HG03378 (cell line): ENCODE data around the gene ZFHX2.
"Not testable (repeated sequence)": the region's sequence is repeated elsewhere in the genome, so short reads cannot be mapped to it uniquely, and the experiment has no call there.

Source experiments
- ATAC-seq: cut with Tn5 transposase; IDR thresholded peaks from one replicate; pipeline ENCODE4 v1.9.1; 2021; ENCODE audit warnings: mild to moderate bottlenecking, moderate library complexity; ENCODE audit not compliant: unreplicated experiment

Gene ZFHX2

DNA sequence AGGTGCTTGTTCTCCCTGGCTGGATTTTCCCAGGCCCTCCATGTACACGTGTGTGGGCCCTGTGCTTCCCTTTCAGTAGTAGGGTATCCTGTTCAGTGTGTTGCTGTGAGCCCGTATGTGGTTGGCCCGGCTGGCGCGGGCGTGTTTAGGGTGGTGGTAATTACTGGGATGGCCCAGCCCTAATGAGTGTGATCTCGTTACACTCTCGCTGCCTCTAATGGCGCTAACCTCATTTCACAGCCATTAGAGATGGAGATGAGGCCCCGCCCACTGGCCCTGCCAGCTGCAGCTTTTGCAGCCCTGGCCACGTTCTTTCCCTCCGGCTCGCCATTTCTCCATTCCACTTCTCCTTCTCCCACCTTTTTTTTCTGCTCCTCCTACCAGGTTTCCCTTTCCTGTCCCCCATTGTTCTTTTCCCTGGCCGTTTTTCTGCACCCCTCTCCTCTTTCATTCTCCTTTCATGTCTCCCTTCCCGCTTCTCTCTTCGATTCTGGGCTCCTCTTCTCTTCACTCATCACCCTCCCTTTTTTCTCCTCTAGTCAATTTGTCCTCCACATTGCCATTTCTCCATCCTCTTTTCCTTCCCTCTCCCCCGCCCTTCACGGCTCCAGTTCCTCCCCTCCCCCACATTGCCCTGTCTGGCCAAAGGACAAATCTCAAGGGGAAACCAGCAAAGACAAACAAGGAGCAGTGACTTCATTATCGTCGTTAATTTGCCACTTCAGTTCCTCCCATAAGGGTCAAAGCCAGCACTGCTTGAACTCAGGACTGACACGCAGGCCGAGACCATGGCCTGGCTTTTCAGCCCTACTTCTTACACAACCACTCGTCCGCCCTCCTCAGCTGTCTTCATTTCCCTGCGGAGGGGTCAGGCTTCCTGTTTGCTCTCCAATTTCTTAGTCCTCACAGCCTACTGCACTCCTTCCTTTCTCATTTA is 6.8 kb downstream of the ZFHX2 start:
- ATAC-seq, result no peak

DNA sequence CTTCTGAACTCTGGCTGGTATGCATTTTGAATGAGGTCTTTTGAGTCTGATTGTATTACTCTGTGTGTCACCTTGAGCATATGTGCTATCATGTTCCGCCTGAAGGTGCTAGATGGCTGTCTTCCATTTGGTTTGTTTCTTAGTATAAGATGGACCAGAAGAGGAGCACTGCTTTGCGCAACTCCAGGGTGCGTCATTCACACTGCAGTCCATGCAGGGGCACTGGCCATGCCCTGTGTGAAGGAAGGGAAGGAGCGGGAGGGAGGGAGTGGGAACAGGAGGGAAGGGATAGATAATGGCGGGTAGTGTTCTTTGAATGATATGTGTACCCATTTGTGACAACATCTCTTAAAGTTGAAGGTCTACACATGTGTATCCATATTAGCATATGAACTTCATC is 8.2 kb downstream of the ZFHX2 start:
- no peak for ATAC-seq

DNA sequence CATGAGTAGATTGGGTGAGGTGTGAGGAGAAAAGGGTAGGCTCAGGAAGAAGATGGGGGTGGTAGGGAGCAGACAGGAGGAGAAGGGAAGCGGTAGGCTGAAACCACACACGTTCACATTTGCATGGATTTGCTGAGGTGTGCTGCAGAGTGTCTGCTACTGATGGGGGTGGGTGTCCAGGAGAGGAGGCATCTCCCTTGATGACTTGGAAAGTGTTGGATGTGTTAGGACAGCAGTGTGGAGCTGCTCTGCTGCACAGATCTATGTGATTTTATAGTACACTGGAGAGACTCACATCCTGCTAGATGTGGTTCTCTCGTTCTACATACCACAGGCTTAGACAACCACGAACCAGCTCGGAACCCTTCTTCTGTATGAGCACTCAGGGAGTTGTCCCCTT is 9.3 kb downstream of the ZFHX2 start:
- ATAC-seq, result no peak

DNA sequence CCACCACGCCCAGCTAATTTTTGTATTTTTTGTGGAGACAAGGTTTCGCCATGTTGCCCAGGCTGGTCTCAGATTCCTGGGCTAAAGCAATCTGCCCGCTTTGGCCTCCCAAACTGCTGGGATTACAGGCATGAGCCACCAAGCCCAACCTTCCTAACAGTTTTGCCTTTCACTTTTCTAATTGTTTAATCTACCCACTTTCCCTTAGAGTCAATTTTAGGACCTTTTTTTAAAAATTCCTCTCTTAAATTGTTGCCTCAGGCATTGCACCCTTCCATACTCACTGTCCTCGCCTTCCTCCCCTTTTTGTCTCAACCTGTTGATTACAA is 11.5 kb downstream of the ZFHX2 start:
- ATAC-seq, result no peak

DNA sequence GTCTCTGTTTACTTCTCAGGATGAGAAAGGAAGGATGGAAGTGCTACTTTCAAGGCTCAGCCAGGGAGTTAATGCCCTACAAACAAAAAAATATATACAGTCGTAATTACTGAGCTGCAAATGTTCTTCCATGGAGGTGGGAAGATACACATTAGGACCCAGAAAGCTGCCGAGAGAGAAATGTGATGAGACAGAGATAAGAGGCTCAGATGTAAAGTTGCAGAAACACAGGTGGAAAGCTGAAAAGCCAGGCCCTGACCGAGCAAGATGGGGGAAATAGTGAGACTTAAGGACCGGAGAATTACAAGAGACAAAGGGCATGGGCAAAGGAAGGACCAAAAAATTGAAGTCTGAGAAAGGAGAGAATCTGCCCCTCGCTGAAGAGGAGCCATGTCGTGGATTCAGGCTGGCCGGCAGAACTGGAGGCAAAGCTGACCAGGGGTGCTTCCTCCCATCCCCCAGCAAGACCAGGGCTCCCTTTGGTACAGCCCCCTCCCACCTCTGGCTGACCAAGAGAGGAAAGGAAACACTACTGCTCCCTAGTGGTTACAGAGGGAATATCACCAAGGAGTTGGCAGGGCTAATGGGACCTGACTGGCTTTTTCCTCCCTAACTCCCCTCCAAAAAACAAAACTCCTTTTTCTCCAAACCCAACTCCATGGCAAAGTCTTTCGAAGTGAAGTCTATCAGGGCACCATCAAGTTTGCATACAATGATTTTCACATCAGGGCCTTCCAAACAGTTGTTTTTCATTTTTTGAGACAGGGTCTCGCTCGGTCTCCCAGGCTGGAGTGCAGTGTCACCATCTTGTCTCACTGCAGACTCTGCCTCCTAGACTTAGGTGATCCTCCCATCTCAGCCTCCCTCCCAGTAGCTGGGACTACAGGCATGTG is 12.1 kb downstream of the ZFHX2 start:
- no peak for ATAC-seq

DNA sequence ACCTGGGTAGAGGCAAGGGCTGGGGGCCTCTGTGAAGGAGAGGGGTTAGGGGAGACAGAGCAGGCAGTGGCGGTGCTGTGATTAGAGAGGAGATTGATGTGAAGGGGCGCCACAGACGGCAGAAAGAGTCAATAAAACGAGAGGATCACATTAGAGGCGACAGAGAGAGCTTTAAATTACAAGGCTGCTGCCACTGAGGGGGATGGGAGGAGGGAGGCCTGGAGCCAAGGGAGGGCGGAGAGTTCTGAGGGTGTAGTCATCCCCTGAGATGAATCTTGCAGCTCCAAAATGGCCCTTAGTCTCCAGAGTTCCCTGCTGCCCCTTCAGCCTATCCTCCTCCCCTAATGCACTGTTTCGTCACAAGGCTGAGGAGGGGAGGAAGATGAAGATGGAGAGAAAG is 12.8 kb downstream of the ZFHX2 start:
- no peak for ATAC-seq

DNA sequence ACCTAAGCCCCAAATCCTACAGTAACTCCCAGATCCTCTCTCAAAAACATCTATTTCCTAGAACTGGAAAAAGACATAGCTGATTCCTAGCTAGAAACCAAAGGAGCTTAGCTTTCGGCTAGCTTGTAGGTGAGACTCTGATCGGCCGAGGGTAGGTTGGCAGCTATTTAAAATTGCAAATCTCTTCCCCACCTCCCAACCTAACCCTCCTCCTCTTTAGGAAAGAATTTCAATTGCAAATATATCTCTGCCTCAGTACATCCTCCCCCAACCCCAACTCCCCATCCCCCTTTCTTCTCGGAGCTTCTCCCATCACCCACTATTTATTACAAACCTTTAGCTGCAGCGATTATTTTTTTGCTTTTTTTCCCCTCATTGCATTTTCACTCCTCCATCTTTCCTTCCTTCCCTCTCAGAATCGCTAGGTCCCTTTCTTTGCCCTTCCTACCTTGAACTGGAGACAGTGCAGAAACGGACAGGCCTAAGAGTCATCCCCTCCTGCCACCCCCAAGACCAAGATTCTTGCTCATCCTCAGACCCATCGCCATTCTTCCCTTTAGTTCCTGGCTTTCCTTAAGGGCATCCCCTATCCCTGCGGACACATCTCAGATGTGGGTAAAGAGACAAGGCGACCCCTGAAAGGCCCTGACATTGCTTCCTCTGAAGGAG is 13.4 kb downstream of the ZFHX2 start:
- no peak for ATAC-seq

DNA sequence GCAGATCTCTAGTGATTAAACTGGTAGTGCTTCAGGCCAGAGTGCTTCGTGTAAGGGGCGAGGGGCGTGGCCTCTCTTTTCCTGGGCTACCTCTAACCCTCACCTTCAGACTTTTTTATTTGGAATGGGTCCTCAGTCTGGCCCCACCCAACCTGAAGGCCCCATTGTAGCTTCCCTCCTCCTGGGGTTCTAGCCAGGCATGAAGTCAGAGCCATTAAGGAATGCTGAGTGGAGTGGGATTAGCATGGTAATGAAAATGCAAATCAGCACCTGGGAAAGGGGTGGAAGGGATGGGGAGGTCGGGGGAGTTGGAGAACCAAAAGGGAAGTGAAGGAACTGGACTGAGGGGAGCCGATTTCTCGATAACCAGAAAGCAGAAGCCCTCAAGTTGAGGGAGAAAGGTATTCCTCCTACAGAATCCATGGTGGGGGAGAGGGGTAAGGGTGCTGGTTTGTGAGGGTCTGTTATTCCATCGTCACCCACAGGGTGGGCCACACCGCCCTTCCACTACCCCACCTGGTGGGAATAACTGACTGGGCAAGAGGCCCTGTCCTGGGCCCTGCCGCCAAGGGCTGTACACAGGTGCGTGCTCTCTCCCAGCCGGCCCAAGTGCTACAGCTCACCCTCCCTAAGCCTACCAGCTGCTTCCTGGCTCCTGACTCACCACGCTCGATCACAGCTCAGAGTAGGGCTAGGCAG is 14.1 kb downstream of the ZFHX2 start:
- ATAC-seq, result no peak

DNA sequence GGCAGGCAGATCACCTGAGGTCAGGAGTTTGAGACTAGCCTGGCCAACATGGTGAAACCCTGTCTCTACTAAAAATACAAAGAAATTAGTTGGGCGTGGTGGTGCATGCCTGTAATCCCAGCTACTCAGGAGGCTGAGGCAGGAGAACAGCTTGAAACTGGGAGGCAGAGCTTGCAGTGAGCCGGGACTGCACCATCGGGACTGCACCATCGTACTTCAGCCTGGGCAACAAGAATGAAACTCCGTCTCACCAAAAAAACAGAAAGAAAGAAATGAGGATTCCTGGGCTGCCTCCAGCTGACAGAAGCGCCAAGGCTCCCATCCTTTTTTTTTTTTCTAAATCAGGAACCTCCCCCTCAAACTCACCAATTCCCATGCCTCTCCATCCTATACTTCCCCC is 14.7 kb downstream of the ZFHX2 start:
- not testable (repeated sequence) for ATAC-seq

DNA sequence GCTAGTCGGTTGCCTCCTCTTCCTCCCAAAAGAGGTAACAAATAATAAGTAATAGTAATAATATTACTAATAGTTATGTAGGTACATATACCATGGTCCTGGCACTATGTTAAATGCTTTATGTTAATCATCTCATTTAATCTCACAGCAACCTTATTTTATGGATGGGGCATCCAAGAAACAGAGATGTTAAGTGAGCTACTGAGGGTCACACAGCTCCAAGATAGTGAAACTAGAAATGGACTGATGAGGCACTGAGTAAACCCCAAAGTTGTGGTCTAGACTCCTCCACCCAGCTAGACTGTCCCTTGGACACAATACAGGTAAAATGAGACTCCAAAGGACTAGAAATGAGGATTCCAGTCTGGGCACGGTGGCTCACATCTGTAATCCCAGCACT is 15.1 kb downstream of the ZFHX2 start:
- ATAC-seq, result no peak

DNA sequence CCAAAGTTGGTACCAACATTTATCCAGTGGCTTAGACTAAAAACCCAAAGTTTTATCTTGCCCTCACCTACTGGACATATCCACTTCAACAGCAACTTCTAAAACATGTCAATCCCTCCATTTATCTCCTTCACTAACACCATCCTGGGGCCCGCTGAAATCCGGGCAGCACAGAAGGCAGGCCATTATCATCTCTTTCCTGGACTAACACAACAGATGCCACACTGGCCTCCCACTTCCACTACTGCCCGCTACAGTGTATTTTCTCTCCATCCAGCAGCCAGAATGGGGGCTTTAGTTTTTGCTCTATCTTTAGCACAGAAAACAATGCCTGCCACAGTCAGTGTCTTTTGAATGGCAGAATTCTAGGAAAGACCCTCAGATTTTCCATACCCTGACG is 15.6 kb downstream of the ZFHX2 start:
- ATAC-seq, result no peak

DNA sequence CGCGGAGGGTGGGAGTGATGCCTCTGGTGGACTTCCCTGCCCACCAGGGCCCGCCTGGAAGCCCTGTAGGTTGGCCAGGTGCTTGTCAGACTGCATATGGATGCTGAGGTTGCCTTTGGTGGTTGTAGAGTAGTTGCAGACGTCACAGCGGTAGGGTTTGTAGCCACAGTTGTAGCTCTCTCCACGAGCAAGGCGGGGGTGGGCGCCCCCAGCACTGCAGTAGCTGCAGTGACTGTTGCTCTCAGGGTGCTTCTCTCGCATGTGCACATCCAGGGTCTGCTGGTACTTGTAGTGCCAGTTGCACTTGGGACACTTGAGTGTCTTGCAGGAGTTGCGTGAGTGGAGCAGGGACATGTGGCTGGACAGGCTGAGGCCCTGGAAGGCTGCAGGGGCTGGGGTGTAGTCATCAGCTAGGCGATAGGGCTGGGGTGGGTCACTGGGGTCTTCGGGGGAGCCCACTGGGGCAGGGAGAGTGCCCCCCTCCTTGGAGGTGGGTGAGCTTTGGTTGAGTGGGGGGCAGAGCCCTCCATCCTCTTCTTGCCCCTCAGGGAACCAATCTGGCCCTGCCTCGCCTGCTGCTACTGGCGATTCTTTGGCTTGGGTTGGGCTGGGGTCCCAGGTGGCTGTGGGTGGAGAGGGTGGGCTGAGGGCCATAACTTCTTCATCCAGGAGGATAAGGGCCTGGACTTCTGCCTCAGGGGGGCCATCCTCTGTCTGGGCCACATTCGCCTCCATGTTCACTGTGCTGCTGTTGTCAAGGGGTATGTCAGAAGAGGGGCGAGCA is 17.7 kb downstream of the ZFHX2 start:
- no peak for ATAC-seq

DNA sequence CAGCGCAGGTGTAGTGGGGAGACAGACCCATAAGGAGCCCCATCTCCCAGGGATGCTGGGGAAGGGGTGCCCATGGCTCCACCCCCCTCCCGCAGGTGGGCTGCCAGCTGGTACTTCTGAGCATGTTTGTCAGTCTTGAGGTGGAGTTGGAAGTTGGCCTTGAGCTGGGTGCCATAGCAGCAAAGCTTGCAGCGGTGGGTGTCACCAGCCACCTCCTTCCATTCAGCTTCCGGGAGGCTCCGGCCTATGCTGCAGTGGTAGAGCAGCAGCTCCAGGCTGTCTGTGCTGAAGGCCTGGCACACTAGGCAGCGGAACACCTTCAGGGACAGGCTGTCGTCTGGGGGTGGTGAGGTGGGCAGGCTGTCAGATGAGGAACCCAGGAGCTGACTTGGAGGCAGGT is 18.9 kb downstream of the ZFHX2 start:
- ATAC-seq, result no peak

DNA sequence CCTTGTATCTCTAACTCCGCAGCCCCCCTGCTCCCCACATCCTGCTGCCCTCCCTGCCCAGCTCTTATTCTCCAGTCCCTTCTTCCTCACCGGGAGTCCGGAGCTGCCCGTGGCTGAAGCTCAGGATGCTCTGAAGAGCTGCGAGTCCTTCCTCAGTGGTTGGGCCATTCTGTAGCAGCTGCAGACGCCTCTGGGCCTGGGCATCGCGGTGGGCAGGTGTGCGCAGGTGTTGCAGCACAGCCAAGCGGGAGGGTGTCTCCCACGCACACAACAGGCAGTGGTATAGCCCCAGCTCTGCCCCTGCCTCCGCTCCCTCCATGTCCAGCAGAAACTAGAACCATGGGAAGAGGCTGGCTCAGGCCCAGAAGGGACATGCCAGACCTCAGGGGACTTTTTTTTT is 20.2 kb downstream of the ZFHX2 start:
- no peak for ATAC-seq

DNA sequence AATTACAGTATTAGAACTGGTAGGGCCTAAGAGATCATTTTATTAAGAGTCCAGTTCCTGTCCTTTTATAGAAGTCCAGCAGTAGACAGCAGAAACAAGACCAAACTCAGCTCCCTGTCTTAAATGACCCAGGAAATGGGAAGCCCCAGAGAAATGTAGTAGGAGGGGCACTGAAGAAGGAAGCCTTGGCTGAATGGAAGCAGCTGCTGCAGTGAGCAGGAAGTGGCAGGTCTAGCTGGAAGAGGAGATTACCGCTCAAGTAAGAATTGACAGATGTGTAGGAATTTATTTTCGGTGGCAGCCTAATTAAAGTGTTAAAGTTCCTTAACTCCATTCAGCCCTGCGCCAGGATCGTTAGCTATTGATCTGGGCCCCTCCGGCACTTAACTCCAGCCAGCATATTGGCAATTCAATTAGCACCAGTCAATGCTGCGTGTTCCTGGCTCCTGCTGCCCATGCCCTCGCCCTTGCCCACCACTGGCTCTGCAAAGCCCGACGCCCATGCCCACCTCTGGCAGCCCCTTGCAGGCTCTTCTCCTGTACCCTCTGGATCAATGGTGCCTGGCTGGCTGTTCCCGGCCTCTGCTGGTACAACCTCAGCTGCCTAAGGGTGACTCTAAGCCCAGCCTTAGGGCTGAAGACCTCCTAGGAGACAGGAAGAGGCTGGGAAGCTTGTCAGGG is 21.1 kb downstream of the ZFHX2 start:
- ATAC-seq, result no peak

DNA sequence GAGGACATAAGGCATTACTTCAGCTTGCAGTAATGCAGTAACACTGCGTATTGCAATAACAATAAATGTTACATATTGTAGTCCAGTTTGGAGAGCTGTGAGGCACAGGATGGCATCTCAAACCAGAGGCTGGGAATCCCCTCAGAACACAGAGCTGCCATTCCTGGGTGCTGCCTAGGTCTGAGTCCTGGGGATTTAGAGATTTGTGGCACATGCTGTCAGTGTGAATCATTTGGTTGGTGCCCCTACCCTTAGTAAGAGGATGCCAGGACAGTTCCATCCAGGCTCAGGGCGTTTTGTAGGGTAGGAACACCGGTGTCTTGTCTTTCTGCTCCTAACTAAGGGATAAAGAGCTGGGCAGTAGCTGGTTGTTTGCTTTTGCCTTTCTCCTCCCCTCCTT is 22.5 kb downstream of the ZFHX2 start:
- ATAC-seq, result no peak

DNA sequence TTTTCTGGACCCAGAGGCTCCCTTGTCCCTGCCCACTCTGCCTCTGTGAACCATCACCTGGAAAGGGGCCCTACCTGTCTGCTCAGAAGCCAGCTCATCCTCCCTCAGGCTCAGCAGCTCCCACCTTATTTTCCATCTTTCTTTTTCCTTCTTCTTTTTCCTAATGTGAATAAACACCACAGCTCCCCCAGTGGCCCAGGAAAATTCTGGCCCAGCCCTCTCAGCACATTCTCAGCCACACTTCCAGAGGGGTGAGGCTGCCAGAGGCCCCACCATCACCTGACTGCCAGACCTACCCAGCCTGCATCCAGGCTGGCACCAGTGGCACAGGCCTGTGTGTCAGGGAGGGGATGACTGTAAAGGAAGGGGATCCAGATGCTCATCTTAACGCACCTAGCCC is 23.0 kb downstream of the ZFHX2 start:
- no peak for ATAC-seq

DNA sequence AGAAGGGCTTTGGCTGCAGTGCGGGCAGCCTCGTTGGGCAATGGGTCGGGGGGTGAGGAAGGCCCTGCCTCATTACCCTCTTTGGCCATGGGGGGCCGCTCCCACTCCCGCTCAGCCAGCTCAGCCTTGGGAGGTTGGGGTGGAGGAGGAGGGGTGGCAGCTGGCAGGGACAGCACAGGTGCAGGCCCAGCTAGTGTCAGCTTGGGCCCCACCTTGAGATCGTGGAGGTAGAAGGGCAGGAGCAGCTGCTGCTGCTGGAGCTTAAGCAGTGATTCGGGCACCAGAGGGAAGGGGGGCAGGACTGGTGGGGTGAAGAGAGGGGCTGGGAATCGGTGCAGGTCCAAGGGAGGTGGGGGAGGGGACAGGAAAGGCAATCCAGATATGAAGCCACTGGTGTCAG is 26.0 kb downstream of the ZFHX2 start:
- ATAC-seq, result no peak

DNA sequence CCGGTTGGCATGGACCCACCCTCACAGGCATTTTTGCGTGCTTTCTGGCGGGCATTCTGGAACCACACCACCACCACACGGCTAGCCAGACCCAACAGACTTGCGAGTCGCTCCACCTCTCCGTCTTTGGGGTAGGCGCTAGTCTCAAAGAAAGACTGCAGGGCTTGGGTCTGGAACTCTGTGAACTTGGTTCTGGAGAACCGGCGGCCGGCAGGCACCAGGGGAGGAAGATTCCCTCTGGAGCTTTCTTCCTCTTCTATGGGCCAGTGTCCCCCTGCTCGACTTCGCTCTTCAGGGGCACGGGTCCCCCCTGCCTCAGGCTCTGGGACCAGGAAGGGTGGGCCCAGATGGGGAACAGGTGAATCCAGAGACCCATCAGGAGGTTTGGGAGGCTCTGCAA is 26.6 kb downstream of the ZFHX2 start:
- ATAC-seq, result no peak
